DMS79 treated with DMSO at 0.1 percent for 48 hours (cell line): Measurements from ENCODE around the gene SUPT20HL2.
"Not testable (repeated sequence)": the region's sequence is repeated elsewhere in the genome, so short reads cannot be mapped to it uniquely, and the experiment has no call there.

Experiments
- DNase-seq: peaks from one replicate; lab custom pipeline; 2025; lab: John Stamatoyannopoulos, UW

Gene SUPT20HL2

GRCh38 chrX:24314019-24314635, at the start of gene SUPT20HL2:
TSS of gene SUPT20HL2 (minus strand) at chrX:24314069. CDS start at chrX:24313315, 754 bp downstream.
- DNase-seq: no peak

GRCh38 chrX:24362089-24362745, 48.3 kb upstream of the SUPT20HL2 start:
- not testable (repeated sequence) for DNase-seq

DNA sequence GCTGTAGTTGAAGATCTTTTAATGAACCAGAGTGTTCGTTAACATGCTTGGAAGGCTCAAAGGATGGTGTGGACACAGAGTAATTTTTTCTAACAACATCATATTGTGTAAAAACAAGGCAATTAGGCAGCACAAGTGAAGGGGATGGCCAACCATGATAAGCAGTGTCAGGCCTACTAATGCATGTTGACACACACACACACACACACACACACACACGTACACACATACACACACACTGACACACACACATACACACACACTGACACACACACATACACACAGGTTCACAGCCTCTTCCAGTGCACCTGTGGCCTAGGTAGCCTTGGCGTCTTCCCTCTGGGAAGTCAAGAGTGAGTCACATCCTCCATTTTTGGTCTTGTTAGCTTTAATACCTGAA, 46.4 kb upstream of the SUPT20HL2 start, which contains the start of gene SUPT20HL1:
TSS of gene SUPT20HL1 (plus strand) at position 368 of the 400 bp plus-strand sequence. CDS start 2,122 bp downstream, outside the sequence.
- no peak for DNase-seq

- DNase-seq: no peak
Measured at GRCh38 chrX:24357106-24357505, 43.2 kb upstream of the SUPT20HL2 start.

DNA sequence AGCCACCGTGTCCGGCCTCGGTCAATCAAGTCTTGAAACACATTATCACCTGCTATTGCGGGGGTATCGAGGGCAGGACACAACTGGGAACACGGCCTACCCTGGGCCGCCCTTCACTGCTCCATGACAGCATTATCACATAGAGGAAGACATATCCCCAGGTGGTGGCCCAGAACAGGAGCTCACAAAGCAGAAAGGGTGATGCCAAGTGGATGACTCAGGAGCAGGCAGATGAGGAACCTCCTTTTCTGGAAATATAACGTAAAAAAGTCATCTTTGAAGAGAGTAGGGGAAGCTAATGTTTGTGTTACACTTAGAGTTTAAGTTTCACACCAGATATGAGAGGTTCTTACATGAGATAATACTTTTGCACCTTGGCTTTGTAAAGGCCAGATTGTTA, 41.2 kb upstream of the SUPT20HL2 start:
- DNase-seq: no peak

- no peak for DNase-seq
Measured at GRCh38 chrX:24350217-24350616, 36.3 kb upstream of the SUPT20HL2 start.

GRCh38 chrX:24347881-24348280, 34.0 kb upstream of the SUPT20HL2 start:
- no peak for DNase-seq

DNA sequence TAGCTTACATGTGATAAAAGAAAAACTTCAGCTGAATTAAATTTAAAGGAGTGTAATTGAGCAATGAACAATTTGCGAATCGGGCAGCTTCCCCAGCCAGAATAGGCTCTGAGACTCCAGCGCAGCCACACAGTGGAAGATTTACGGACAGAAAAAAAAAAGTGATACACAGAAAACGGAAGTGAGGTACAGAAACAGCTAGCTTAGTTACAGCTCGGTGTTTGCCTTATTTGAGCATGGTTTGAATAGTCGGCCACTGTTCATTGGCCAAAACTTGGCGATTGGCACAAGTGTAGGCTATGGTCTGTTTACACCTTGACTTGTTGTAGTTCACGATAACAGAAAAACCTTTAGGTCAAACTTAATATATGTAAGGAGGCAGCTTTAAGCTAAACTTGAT, 29.9 kb upstream of the SUPT20HL2 start:
- no peak for DNase-seq

- DNase-seq: no peak
Measured at GRCh38 chrX:24341795-24342194, 27.9 kb upstream of the SUPT20HL2 start.

DNA sequence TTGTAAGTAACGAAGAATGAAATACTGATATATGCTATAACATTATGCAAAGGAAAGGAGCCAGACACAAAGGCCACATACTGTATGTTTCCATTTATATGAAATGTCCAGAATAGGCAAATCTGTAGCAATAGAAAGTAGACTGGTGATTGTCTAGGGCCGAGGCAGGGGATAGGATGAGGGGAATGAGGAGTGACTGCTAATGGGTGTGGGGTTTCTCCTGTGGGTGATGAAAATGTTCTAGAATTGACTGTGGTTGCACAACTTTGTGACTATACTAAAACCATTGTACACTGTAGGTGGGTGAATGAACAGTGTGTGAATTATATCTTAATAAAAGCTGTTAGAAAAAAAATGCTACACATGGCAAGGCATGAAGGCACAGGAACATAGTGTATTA, 26.6 kb upstream of the SUPT20HL2 start:
- DNase-seq: no peak

DNA sequence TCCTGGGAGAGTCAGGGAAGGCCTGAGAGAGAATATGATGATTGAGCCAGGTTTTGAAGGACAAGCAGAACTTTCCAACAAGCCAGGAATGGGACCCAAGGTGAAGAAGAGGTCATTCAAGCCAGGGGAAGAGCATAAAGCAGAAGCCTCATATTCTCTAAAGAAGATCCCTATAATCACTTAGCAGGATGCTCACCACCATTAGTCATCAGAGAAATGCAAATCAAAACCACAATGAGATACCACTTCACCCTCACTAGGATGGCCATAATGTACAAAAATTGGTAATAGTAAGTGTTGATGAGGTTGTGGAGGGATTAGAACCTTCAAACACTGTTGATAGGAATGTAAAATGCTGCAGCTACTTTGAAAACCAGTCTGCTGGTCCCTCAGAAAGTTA, 26.0 kb upstream of the SUPT20HL2 start:
- DNase-seq: no peak

GRCh38 chrX:24335871-24336270, 22.0 kb upstream of the SUPT20HL2 start:
- no peak for DNase-seq

GRCh38 chrX:24334461-24334860, 20.6 kb upstream of the SUPT20HL2 start:
- no peak for DNase-seq

GRCh38 chrX:24333371-24333770, 19.5 kb upstream of the SUPT20HL2 start:
- no peak for DNase-seq

- DNase-seq: no peak
Measured at GRCh38 chrX:24332878-24333277, 19.0 kb upstream of the SUPT20HL2 start.

- no peak for DNase-seq
Measured at GRCh38 chrX:24325231-24325630, 11.4 kb upstream of the SUPT20HL2 start.

DNA sequence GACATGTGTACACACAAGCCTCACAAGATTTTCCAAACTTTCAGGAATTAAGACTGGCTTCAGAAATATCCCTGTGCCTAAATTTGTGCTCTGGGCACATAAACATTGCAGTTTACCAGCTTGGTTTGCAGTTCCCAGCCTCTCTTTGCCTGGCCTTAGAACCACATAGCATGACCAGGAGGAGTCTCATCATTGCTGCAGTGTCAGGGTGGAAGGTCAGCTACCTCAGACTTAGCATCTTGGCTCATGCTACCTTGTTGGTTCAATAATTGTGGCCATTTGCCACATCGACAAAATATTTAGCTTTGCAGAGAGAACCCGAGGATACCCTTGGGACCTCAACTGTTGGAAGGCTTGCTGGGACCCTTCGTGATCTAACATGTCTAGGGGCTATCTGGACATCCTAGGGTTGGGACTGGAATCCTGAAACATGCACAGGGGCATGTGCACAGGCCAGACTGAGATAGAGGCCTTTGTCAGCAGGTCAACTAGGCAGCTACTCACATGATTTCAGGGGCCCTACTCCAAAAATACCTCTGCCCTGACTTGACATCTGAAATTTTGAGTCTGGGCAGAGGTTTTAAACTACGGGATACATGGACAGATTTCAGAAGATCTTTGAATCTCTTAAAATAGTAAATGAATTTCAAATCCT, 8.0 kb upstream of the SUPT20HL2 start:
- DNase-seq: no peak

- no peak for DNase-seq
Measured at GRCh38 chrX:24317567-24317966, 3.7 kb upstream of the SUPT20HL2 start.

GRCh38 chrX:24316111-24316510, 2.2 kb upstream of the SUPT20HL2 start:
- DNase-seq: no peak

DNA sequence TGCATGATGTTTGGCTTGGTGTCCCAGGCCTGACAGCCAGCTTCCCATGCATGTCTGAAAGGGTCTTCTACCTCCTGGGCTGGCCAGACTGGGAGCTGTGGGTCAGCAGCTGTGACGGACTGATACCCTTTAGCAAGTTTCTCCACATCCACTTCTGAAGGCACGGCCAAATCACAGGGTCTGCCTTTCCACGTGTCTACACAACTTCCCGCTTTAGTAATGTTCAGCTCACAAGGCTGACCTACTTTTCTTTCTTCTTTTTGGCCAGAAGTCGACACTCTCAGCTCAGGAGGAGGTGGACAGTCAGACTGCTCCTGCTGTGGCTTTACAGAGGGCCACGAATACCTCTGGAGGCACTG, 1.6 kb downstream of the SUPT20HL2 start:
- not testable (repeated sequence) for DNase-seq

- DNase-seq: not testable (repeated sequence)
Measured at GRCh38 chrX:24311507-24312248, 2.2 kb downstream of the SUPT20HL2 start.

DNA sequence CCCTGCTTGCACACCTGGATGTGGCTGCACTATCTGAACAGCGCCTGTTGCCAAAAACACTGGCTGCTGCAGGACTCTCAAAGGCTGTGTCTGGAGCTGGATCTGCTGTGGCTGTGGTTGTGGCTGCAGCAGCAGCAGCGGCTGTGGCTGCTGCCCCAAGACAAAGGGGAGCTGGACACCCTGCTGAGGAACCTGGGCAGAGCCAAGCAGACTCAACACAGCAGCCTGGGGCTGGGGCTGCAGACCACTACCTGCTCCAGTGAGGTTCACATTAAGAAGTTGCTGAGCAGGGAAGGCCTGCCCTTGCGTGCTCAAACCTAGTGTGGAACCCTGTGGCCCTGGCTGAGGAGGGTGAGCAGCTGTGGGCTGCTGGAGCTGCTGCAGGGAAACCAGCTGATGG, 3.0 kb downstream of the SUPT20HL2 start:
- DNase-seq: not testable (repeated sequence)
